Activated T-helper 17 cell treated with anti-CD3 and anti-CD28 coated beads, Interleukin-2, amount 50 U/mL, for 72 hours (primary cell): ENCODE measurements around the gene ERC2. TPM values are rescaled to one million over a fixed set of nuclear protein-coding genes. Genes with fewer than 3 reads are reported as not detected.

ENCODE experiments used
- ATAC-seq: fragments of 150-1000 bp; cut with Tn5 transposase; replicated peaks from 2 replicates; pipeline ENCODE4 v1.10.0; 2021; ENCODE audit warnings: mild to moderate bottlenecking, moderate library complexity
- H3K27ac Mint-ChIP-seq: one replicate; pipeline ENCODE4 v1.8.0; 2022; ENCODE audit warnings: mixed read lengths
- H3K27me3 Mint-ChIP-seq: one replicate; pipeline ENCODE4 v1.8.0; 2022; ENCODE audit warnings: mixed read lengths
- H3K36me3 Mint-ChIP-seq: one replicate; pipeline ENCODE4 v1.8.0; 2022; ENCODE audit warnings: low read depth, mild to moderate bottlenecking, mixed read lengths
- H3K4me1 Mint-ChIP-seq: one replicate; pipeline ENCODE4 v1.8.0; 2022; ENCODE audit warnings: mixed read lengths
- H3K4me3 Mint-ChIP-seq: one replicate; pipeline ENCODE4 v1.8.0; 2022; ENCODE audit warnings: mild to moderate bottlenecking, mixed read lengths
- H3K9me3 Mint-ChIP-seq: one replicate; pipeline ENCODE4 v1.8.0; 2022; ENCODE audit warnings: mixed read lengths
- total RNA-seq, 2 donors: library from RNA; stranded (reverse); gene quantifications; one replicate each; pipeline ENCODE4 v1.2.3, GENCODE V29; 2022

The ERC2 gene
- total RNA-seq, 2 donors from 2014 or later: not detected

DNA sequence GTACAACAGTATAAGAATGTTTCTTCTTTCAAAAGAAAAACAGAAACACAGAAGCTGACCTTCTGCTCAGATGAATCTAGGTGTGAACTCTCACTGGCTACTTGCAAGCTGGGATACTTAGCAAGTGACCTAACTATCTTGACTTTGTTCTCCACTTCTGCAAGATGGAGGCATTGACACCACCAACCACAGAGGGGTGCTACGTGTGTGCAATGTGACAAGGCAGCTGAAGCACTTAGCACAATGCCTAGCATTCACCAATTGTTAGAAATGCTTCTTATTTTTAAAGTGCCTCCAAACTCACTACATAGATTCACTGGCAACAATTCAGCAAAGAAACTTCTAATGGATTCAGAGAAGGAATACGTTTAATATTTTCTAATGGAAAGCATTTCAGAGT lies 649.8 kb downstream of the ERC2 start:
- Mint-ChIP-seq H3K27ac (no peak overlapping the region), H3K36me3 (no peaks in the 10 kb centered on the region), H3K4me1 (no peaks in the 10 kb centered on the region), H3K27me3 (no peaks in the 10 kb centered on the region), H3K4me3 (no peak overlapping the region), H3K9me3 (no peaks in the 10 kb centered on the region)
- no peak for ATAC-seq

DNA sequence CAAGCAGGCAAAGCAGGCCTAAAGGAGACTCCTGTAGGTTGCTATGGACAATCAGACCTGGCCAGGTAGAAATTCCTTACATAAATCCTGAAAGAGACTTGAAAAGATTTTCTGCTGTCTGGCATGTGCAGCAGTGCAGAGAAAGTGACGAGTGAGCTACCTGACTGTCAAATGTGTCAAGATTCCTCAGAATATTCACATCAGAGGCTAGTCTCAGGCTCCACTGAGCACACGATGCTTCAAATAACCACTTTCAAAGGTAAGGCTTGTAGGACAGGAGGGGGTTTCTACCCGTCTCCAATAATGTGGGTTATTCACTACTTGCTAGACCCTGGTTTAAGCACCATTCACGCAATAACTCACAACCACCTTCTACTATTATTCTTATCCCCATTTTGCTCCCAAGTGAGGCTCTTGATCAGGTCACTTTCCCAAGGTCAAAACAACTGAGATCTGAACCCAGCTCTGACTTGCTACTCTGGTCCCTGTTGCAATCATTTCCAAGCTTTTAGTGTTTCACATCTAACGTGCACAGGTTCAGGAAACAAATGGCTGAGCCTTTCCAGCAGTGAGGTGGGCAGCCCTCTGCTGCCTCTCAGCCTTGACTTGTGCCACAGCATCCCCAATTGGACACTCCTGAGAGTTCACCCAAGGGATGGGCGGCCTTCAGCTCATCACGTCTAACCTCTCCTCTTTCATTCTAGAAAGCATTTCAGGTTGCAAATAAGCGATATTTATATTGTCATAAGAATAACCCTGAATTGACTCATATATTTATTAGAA lies 651.3 kb downstream of the ERC2 start:
- Mint-ChIP-seq H3K4me3 (no peak overlapping the region), H3K4me1 (no peaks in the 10 kb centered on the region), H3K27me3 (peaks cover 2% of the 10 kb centered on the region), H3K9me3 (no peaks in the 10 kb centered on the region), H3K36me3 (no peaks in the 10 kb centered on the region), H3K27ac (no peak overlapping the region)
- no peak for ATAC-seq

DNA sequence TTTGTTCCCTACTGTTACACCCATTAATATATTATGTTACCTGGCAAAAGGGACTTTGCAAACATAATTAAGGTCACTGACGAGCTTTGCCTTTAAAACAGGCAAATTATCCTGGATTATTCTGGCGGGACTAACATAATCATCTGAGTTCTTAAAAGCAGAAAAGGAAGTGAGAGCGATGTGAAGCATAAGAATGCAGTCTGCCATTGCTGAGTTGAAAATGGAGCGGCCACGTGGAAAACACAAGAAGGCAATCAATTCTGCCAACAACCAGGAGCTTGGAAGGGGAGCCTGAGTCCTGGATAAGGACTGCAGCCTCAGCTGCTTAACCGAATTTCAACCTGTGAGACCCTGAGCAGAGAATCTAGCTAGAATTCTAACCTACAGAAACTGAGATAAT lies 653.0 kb downstream of the ERC2 start:
- Mint-ChIP-seq H3K27me3 (peaks cover 2% of the 10 kb centered on the region), H3K27ac (no peak overlapping the region), H3K4me3 (no peak overlapping the region), H3K9me3 (no peaks in the 10 kb centered on the region), H3K36me3 (no peaks in the 10 kb centered on the region), H3K4me1 (no peaks in the 10 kb centered on the region)
- ATAC-seq: no peak

DNA sequence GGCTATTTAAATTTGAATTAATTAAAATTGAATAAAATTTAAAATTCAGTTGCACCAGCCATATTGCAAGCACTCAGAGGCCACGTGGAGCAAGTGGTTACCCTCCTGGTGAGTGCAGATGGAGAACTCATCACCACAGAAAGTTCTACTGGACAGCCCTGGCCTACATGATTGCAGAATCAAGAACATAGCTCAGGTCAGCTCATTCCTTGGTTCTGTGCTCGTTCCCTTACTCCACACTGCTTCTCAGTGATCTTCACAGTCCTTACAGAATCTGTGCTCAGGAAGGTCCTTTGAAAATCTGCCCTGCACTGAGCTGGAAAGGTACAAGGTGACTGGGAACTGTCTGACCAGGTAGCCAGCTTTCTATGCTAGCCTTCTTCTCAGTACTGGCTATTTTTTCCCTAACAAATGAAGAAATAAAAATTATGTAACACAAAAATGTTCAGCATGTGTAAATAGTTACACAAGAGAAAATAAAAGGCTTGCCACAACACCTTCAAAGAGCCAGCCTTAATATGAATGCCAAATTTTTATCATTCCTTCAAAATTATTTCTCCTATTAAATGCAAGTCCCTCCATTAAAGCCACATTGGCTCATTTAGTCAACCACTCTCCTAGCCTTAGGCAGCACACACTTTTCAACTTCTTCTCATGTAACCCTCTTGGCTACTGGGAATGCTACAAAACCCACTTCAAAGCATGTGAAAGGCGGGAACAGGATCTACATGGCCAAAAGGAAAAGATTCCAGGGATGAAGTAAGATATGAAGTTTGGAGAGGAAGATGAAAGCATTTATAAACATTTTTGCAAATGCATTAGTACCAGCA lies 654.8 kb downstream of the ERC2 start:
- ATAC-seq: no peak
- H3K27ac Mint-ChIP-seq: no peak overlapping the region
- peaks cover 2% of the 10 kb centered on the region for H3K27me3 Mint-ChIP-seq
- no peaks in the 10 kb centered on the region for H3K4me1 Mint-ChIP-seq
- H3K36me3 Mint-ChIP-seq: no peaks in the 10 kb centered on the region
- H3K9me3 Mint-ChIP-seq: no peaks in the 10 kb centered on the region
- H3K4me3 Mint-ChIP-seq: no peak overlapping the region

DNA sequence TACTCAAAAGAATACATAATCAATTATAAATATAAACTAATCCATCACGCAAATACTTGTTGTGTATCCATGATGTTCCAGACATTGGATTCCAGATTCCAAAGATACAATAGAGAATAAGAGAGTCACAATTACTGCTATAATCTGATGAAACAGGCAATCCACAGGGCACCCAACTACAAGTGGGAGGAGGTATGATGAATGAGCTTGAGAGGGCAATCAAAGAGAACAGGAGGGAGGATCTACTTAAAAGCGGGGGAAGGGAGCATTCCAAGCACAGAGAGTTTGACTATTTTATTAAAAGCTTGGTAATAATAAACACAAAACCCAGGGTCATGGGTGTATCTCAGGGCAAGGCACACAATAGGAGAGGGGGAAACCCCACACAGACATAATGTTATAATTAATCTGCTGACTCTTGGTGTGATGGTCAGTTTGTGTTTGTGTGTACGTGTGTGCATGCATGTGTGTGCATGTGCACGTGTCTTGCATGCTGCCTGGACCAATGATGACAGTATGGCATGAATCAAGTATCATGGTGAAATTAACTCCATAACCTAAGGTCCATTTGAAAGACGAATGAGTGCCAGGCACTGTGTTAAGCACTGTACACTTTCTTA lies 655.8 kb downstream of the ERC2 start:
- H3K4me3 Mint-ChIP-seq: no peak overlapping the region
- no peaks in the 10 kb centered on the region for H3K9me3 Mint-ChIP-seq
- peaks cover 2% of the 10 kb centered on the region for H3K27me3 Mint-ChIP-seq
- no peaks in the 10 kb centered on the region for H3K36me3 Mint-ChIP-seq
- no peak for ATAC-seq
- no peak overlapping the region for H3K27ac Mint-ChIP-seq
- no peaks in the 10 kb centered on the region for H3K4me1 Mint-ChIP-seq

DNA sequence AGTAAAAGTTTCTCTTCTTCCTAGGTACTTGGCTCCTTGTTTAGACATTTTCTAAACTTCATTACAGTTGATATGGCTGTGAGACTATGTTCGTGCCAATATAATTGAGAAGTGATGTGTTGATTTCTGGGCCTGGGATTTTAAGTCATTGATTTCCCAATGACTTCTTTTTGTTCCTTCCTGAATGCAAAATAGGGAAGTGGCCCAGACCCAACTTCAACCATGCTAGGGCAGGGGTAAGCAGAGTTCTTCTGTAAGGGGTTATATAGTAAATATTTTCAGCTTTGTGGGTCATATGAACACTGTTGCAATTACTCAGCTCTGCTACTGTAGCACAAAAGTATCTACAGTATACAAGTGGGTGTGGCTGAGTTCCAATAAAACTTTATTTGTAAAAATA lies 661.1 kb downstream of the ERC2 start:
- Mint-ChIP-seq H3K4me1 (no peaks in the 10 kb centered on the region), H3K4me3 (no peak overlapping the region), H3K27ac (no peak overlapping the region), H3K9me3 (no peaks in the 10 kb centered on the region), H3K36me3 (no peaks in the 10 kb centered on the region), H3K27me3 (peaks cover under 1% of the 10 kb centered on the region)
- no peak for ATAC-seq

DNA sequence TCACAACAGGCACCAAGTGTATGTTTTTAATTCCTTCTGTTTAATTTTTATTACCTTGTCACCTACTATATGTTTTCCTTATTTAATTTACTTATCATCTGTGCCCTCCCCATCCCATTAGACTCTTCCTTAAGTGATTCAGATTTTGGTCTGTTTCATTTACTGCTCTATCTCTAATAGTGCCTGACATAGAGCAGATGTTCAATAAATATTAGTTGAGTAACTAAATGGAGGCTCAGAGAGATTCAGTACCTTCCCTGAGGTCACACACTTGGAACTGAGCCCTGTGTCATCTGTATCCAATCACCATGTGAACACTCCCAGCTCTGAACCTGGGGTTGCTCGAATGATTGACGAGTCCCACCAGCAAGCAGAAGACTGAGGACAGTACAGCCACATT lies 663.1 kb downstream of the ERC2 start:
- H3K4me1 Mint-ChIP-seq: no peaks in the 10 kb centered on the region
- H3K9me3 Mint-ChIP-seq: peaks cover 3% of the 10 kb centered on the region
- no peak for ATAC-seq
- no peak overlapping the region for H3K4me3 Mint-ChIP-seq
- no peak overlapping the region for H3K27ac Mint-ChIP-seq
- no peaks in the 10 kb centered on the region for H3K36me3 Mint-ChIP-seq
- no peaks in the 10 kb centered on the region for H3K27me3 Mint-ChIP-seq

DNA sequence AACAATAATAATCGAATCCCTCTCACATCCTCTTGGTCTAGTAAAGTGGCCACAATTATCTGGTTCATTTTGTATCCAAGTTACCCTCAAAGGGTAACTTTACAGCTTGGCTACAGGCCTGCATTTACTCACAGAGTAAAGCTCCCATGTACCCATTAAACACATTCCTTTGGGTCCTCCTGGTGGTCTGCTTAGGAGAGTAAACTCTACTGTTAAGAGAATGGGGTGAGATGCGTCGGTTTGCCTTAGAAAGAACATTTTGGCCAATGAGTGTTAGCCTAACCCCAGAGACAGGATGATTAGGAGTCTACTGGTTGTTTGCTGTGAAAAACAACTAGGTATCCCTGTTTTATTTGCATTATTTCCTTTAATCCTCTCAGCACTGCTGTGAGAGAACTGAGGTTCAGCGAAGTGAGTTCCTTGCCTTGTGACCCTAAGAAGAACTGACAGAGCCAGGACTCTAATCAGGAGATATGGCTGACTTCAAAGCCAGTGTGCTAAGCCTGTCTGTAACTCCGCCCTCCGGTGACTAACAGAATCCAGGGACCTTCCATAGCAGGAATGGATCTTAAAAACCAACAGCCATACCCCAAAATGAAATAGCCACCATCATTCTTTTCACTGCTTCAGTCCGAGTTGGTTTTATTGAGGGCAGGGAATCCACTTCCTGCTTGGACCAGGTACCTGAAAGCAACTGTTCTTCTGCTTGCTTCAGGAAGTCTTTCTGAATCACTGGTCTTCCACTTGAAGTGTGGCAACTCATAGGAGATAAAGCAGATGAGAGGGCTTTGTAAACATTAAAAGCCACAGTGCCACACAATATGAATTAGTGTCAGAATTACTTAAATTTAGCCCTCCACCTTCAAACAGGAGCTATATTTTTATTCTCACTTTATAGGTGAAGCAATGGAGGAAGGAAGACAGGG lies 663.8 kb downstream of the ERC2 start:
- Mint-ChIP-seq H3K27ac (no peak overlapping the region), H3K36me3 (no peaks in the 10 kb centered on the region), H3K9me3 (peaks cover 6% of the 10 kb centered on the region), H3K27me3 (no peaks in the 10 kb centered on the region), H3K4me1 (no peaks in the 10 kb centered on the region), H3K4me3 (no peak overlapping the region)
- ATAC-seq: no peak

DNA sequence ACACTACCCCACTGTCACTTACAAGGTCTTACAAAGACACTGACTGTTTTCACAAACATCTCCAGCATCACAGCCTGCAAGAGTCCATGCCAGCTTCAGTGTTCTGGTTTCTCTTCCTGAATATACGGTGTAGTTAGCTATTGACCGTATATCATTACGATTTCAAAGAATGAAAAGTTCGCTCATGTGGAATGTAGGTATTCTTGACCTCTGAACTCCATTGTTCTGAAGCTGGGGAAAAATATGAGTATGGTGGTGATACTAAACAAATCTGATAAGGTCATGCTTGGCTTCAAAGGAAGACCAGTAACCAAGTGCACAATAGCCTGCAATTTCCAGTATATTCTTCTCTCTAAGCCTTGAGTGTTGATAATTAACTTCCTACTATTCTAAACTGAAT lies 665.5 kb downstream of the ERC2 start:
- Mint-ChIP-seq H3K36me3 (no peaks in the 10 kb centered on the region), H3K4me3 (no peak overlapping the region), H3K4me1 (no peaks in the 10 kb centered on the region), H3K27me3 (no peaks in the 10 kb centered on the region), H3K9me3 (peaks cover 6% of the 10 kb centered on the region), H3K27ac (no peak overlapping the region)
- no peak for ATAC-seq

DNA sequence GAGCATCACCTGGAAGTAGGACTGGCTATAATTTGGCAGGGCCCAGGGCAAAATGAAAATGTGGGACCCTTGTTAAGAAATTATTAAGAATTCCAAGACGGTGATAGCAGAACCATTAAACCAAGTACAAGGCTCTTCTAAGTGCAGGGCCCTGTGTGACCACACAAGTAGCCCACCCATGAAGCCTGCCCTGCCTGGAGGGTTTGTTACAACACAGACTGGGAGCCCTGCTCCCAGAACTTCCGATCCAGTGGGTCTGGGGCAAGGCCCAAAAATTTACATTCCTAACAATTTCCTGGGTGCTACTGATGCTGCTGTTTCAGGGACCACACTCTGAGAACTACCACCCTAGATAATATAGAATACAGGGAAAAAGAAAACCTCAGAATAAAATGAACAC lies 666.6 kb downstream of the ERC2 start:
- Mint-ChIP-seq H3K27me3 (no peaks in the 10 kb centered on the region), H3K9me3 (peaks cover 6% of the 10 kb centered on the region), H3K4me3 (no peak overlapping the region), H3K27ac (no peak overlapping the region), H3K36me3 (no peaks in the 10 kb centered on the region), H3K4me1 (no peaks in the 10 kb centered on the region)
- no peak for ATAC-seq

DNA sequence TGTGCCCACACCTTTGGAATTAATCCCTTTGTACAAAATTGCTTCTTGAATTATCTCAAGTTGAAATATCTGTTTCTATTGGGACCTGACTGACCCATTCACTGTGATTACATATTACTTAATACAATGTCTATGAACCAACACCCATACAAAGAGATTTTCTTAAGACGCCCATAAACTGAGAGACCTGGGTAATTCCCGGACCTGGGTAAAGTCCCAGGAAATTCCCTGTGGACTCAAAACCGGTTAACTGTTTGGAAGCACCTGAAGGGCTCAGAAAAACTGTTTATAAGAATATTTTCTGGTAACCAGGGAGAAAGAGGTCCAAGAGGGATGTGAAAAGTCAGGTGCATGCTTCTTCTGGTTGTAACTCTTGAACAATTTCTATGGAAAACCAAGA lies 667.2 kb downstream of the ERC2 start:
- Mint-ChIP-seq H3K4me3 (no peak overlapping the region), H3K27ac (no peak overlapping the region), H3K36me3 (no peaks in the 10 kb centered on the region), H3K9me3 (peaks cover 6% of the 10 kb centered on the region), H3K27me3 (no peaks in the 10 kb centered on the region), H3K4me1 (no peaks in the 10 kb centered on the region)
- no peak for ATAC-seq

DNA sequence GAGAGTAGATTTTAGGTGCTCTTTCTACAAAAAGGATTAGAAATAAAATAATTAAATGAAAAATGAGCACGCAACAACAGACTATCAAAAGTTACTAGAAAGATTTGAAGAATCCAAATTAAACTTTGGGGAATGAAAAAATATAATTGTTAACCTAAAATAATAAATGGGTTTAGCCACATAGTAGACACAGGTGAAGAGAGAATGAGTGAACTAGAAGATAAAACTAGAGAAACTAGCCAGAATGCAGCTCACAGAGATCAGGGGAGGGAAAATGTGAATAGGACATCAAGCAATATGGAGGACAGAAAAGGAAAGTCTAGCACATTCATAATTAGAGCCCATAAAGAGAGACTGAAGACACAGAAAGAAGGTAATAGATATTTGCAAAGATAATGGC lies 670.5 kb downstream of the ERC2 start:
- Mint-ChIP-seq H3K27me3 (peaks cover 3% of the 10 kb centered on the region), H3K4me1 (no peaks in the 10 kb centered on the region), H3K36me3 (no peaks in the 10 kb centered on the region), H3K9me3 (peaks cover 6% of the 10 kb centered on the region), H3K4me3 (no peak overlapping the region), H3K27ac (no peak overlapping the region)
- no peak for ATAC-seq

DNA sequence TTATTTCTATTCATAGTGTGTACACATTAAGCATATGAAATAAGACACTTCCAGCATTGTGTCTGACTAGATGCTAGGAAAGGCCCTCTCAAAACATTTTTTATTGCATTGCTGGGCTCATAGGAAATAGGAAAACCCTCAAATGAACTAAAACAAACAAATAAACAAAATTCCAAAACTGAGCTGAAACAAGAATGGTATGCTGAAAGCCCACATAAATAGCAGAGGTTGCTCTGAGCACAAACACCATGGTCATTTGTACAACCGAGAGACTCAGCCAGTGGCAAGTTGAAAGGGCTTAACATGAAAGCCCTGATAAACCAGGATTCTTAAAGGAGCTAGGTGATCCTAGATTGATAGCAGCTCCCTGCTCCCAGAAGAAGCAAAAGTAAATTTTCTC lies 671.2 kb downstream of the ERC2 start:
- H3K4me1 Mint-ChIP-seq: no peaks in the 10 kb centered on the region
- peaks cover 3% of the 10 kb centered on the region for H3K27me3 Mint-ChIP-seq
- H3K27ac Mint-ChIP-seq: no peak overlapping the region
- H3K4me3 Mint-ChIP-seq: no peak overlapping the region
- H3K36me3 Mint-ChIP-seq: no peaks in the 10 kb centered on the region
- no peak for ATAC-seq
- H3K9me3 Mint-ChIP-seq: peaks cover 6% of the 10 kb centered on the region

DNA sequence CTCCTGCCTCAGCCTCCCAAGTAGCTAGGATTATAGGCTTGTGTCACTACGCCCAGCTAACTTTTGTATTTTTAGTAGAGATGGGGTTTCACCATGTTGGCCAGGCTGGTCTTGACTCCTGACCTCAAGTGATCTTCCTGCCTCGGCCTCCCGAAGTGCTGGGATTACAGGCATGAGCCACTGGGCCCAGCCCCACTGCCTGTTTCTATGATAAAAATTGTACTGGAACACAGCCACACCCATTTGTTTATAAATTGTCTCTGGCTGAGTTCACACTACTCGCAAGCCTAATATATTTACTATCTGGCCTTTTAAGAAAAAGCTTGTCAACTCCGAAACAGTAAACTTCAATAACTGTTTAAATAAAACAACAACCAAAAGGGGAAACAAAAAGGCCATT lies 671.7 kb downstream of the ERC2 start:
- Mint-ChIP-seq H3K4me3 (no peak overlapping the region), H3K27me3 (peaks cover 3% of the 10 kb centered on the region), H3K36me3 (no peaks in the 10 kb centered on the region), H3K4me1 (no peaks in the 10 kb centered on the region), H3K27ac (no peak overlapping the region), H3K9me3 (peaks cover 6% of the 10 kb centered on the region)
- no peak for ATAC-seq
